RWPE1 (cell line): ENCODE results near the gene PPP1R12C.

ENCODE experiments used
- CTCF ChIA-PET: fragments of 350-600 bp; sonication (Branson Sonifier 250); formaldehyde crosslinking; extraction: SDS; loops from one replicate; lab custom pipeline; 2021; lab: Yijun Ruan, JAX
- POLR2A ChIA-PET: fragments of 400-600 bp; formaldehyde crosslinking; extraction: SDS; loops from one replicate; lab custom pipeline; 2020; ENCODE audit warnings: antibody characterized with exemption; ENCODE audit not compliant: low non-redundant PET; lab: Yijun Ruan, JAX
- DNase-seq: peaks from one replicate; pipeline ENCODE4 v3.0.0; 2012; ENCODE audit warnings: low spot score
- H3K27ac ChIP-seq: fragments of 450-650 bp; 2 replicates; pipeline ENCODE4 v1.5.1; 2017
- CTCF ChIP-seq: fragments of 450-650 bp; conservative IDR thresholded peaks from 2 replicates; pipeline ENCODE4 v1.5.1; 2017; ENCODE audit warnings: low read depth, mild to moderate bottlenecking

The PPP1R12C gene

GRCh38 chr19:55082020-55082851 is 35.2 kb downstream of the PPP1R12C start:
- DNase-seq = no peak
- POLR2A ChIA-PET = no interaction called here

GRCh38 chr19:55081770-55082019 is 35.7 kb downstream of the PPP1R12C start:
- no peak overlapping the region; the same call in 1 of the 2 replicates for H3K27ac ChIP-seq
- TF ChIP-seq CTCF = no peak
- ChIA-PET POLR2A (no interaction called here), CTCF (no interaction called here)
- DNase-seq = no peak

More at GRCh38 chr19:55082020-55082851, 35.2 kb downstream of the PPP1R12C start:
- CTCF ChIA-PET = interaction anchor here (0.6 kb wide), 1 partner anchor 79 kb away, joined by 5 read pairs; no protein-coding TSS in a partner anchor
- H3K27ac ChIP-seq = no peak overlapping the region
- TF ChIP-seq CTCF = no peak

GRCh38 chr19:55080968-55081769 is 36.3 kb downstream of the PPP1R12C start:
- POLR2A ChIA-PET = interaction anchor here (0.9 to 1.0 kb wide), 2 partner anchors 36 to 112 kb away, joined by 3 read pairs; no protein-coding TSS in a partner anchor
- CTCF ChIA-PET = no interaction called here
- peak; percentile 91 for DNase-seq
- no peak for TF ChIP-seq CTCF
- peak overlapping the region; percentile 88 for H3K27ac ChIP-seq

- ChIA-PET CTCF (interaction anchor here (0.5 kb wide), 1 partner anchor 357 kb away, joined by 3 read pairs; no protein-coding TSS in a partner anchor), POLR2A (interaction anchor here (0.8 to 1.0 kb wide), 4 partner anchors 9 to 113 kb away, joined by 3 read pairs; no protein-coding TSS in a partner anchor)
- peak overlapping the region; percentile 88 for H3K27ac ChIP-seq
- no peak for TF ChIP-seq CTCF
- peak; percentile 93 for DNase-seq
Observed at GRCh38 chr19:55080121-55080967, 37.1 kb downstream of the PPP1R12C start.

- ChIA-PET POLR2A (interaction anchor here (0.8 to 1.0 kb wide), 3 partner anchors 10 to 11 kb away, joined by 3 read pairs; no protein-coding TSS in a partner anchor), CTCF (interaction anchor here (0.7 kb wide), 1 partner anchor 412 kb away, joined by 3 read pairs; no protein-coding TSS in a partner anchor)
- no peak for TF ChIP-seq CTCF
- peak overlapping the region; percentile 88 for H3K27ac ChIP-seq
- DNase-seq = no peak
Observed at GRCh38 chr19:55079400-55080038, 37.9 kb downstream of the PPP1R12C start.
